ENCODE measurements around the gene IRF8. TPM values are rescaled to one million over a fixed set of nuclear protein-coding genes. Genes with fewer than 3 reads are reported as not detected.

IRF8 gene
- total RNA-seq, 1 experiment from 2014 or later, result 0.28 TPM

DNA sequence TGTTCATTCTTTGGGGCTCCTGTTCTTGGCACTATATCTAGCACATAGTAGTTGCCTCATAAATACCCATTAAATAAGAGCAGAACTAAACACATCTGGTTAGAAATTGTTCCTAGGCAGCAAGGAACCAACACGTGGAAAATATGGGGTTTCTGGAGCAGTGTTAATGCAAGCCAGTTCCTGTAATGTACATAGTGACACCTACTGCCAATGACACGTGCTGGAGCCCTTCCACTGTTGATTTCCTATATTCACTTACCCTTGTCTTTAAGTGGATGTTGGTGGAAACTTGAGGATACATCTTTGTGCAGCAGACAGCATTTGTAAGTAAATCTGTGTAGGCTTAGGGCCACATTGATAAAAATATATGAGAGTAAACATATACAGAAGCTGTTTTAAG, 1.6 kb upstream of the IRF8 start:
- no peaks in the 10 kb centered on the region for H3K4me1 ChIP-seq (ENCODE audit: insufficient read depth, low read length)
- no peaks in the 10 kb centered on the region for H3K9me3 ChIP-seq (ENCODE audit: control insufficient read depth, low read depth, low read length)
- H2BK15ac ChIP-seq (ENCODE audit: low read depth, low read length), result no peak overlapping the region
- H2BK120ac ChIP-seq (ENCODE audit: low read depth, low read length, poor library complexity, severe bottlenecking), result no peak overlapping the region
- no peak overlapping the region for H3K4ac ChIP-seq (ENCODE audit: low read depth, low read length)
- no peaks in the 10 kb centered on the region for H3K79me1 ChIP-seq (ENCODE audit: insufficient read depth, low read depth, low read length, poor library complexity, severe bottlenecking)
- no peak overlapping the region for H3K23ac ChIP-seq (ENCODE audit: insufficient read length, low read depth, low read length)
- H4K8ac ChIP-seq (replicated peaks; ENCODE audit: insufficient read length, low read depth, low read length), result no peak overlapping the region
- no peak overlapping the region for H3K4me2 ChIP-seq (ENCODE audit: insufficient read depth, insufficient read length, low read length)
- Mint-ChIP-seq H3K27ac (no peak overlapping the region), H3K4me1 (peaks cover 10 to 21% of the 10 kb centered on the region in 2 experiments), H3K27me3 (ENCODE audit: low read depth) (peaks cover 95% of the 10 kb centered on the region), H3K36me3 (ENCODE audit: insufficient read depth in 1 of 3, low read depth in 3 of 3) (no peaks in the 10 kb centered on the region), H3K9me3 (no peaks in the 10 kb centered on the region), H3K4me3 (no peak overlapping the region)
- no CpG with 5 or more reads among the region's 2 CpGs for WGBS (ENCODE audit: extremely low coverage, insufficient read length, low lambda C conversion rate)
- H3K14ac ChIP-seq (ENCODE audit: insufficient read depth, low read length), result no peak overlapping the region
- peaks cover 21% of the 10 kb centered on the region; the same call in 1 of the 2 replicates for H3K27me3 ChIP-seq (ENCODE audit: insufficient read depth, low read length)
- H3T11ph ChIP-seq (ENCODE audit: low read length), result no peak overlapping the region
- H2BK12ac ChIP-seq (ENCODE audit: insufficient read length, low read depth, low read length), result no peak overlapping the region
- no peak overlapping the region for H3K18ac ChIP-seq (ENCODE audit: insufficient read length, low read depth, low read length)
- no peak overlapping the region for H2AFZ ChIP-seq (ENCODE audit: low read length)
- H4K5ac ChIP-seq (ENCODE audit: insufficient read length, low read depth, low read length), result no peak overlapping the region
- no peak overlapping the region for H2BK20ac ChIP-seq (ENCODE audit: low read depth, low read length, poor library complexity, severe bottlenecking)
- no peaks in the 10 kb centered on the region for H3K79me2 ChIP-seq (ENCODE audit: insufficient read depth, low read length)
- no peak overlapping the region for H2BK5ac ChIP-seq (ENCODE audit: insufficient read length, low read length)
- H4K91ac ChIP-seq (ENCODE audit: insufficient read length, low read depth, low read length), result no peak overlapping the region
- H3K56ac ChIP-seq (ENCODE audit: insufficient read length, low read depth, low read length), result no peak overlapping the region
- no peak overlapping the region for H3K9ac ChIP-seq (ENCODE audit: extremely low read depth, insufficient read length, low read length)
- no peak overlapping the region for H2AK5ac ChIP-seq (ENCODE audit: insufficient read length, low read length)
- TF ChIP-seq CTCF (conservative IDR thresholded peaks at IDR 0.05), result no peak
- H4K20me1 ChIP-seq (ENCODE audit: control insufficient read depth, insufficient read depth, insufficient read length), result no peaks in the 10 kb centered on the region
- no peak for DNase-seq
- no peak overlapping the region for H3K27ac ChIP-seq (ENCODE audit: insufficient read length, low read depth, low read length)
- peaks cover 8% of the 10 kb centered on the region for H3K23me2 ChIP-seq (ENCODE audit: insufficient read length, low read depth, low read length, poor library complexity, severe bottlenecking)

Measured in H9 (cell line).